ENCODE data around the gene DNAJB1. TPM values are rescaled to one million over a fixed set of nuclear protein-coding genes. Genes with fewer than 3 reads are reported as not detected.

DNAJB1 gene
- total and polyA plus RNA-seq, 2 of the 4 experiments (the other 2 are of a cell fraction), result 88.2 to 95.4 TPM

GRCh38 chr19:14510311-14511228 lies 7.6 kb downstream of the DNAJB1 start:
- Histone ChIP-seq H3K14ac (replicated peaks; ENCODE audit: low read depth, low read length) (peak overlapping the region; percentile 90), H3K27ac (ENCODE audit: insufficient read depth, low read length) (peak overlapping the region; percentile 55; the same call in 1 of the 2 replicates), H3K18ac (ENCODE audit: low read depth, low read length) (0 out of 2 replicates have a peak overlapping the region, but pooled peaks have one; percentile 19), H3K4me3 (ENCODE audit: insufficient read depth, low read depth, low read length) (no peak overlapping the region), H3K9me1 (ENCODE audit: insufficient read depth, low read length) (peaks cover 17% of the 10 kb centered on the region), H4K8ac (ENCODE audit: low read depth in 2 of 2, low read length in 2 of 2) (peak overlapping the region; percentile 30 to 84; a peak in 2 of 4 replicates), H3K56ac (ENCODE audit: extremely low read depth, insufficient read depth, low read length) (peak overlapping the region; percentile 71; the same call in 1 of the 2 replicates), H3K23ac (ENCODE audit: low read depth, low read length) (peak overlapping the region; percentile 68; the same call in 1 of the 2 replicates), H2BK20ac (ENCODE audit: low read depth, low read length) (peak overlapping the region; percentile 67), H2BK15ac (ENCODE audit: low read depth, low read length) (peak overlapping the region; percentile 69; the same call in 2 of the 3 replicates), H3K4me1 (ENCODE audit: control insufficient read depth, insufficient read depth, low read length) (peaks cover 17% of the 10 kb centered on the region), H3K9ac (ENCODE audit: low read depth, low read length) (no peak overlapping the region), H3K9me3 (ENCODE audit: control insufficient read depth, insufficient read depth, low read length) (no peaks in the 10 kb centered on the region), H4K20me1 (ENCODE audit: insufficient read depth, low read length) (peaks cover 22% of the 10 kb centered on the region), H3K79me1 (ENCODE audit: low read depth in 1 of 2, low read length in 2 of 2) (peaks cover 17 to 40% of the 10 kb centered on the region in 2 experiments), H3K4me2 (ENCODE audit: low read depth, low read length) (peak overlapping the region; percentile 58), H4K5ac (ENCODE audit: low read depth, low read length) (no peak overlapping the region), H2AK9ac (replicated peaks; ENCODE audit: low read depth, low read length, poor library complexity) (peak overlapping the region; percentile 93), H2AFZ (replicated peaks; ENCODE audit: low read length, poor library complexity) (peak overlapping the region; percentile 63), H2BK5ac (ENCODE audit: low read depth, low read length, poor library complexity, severe bottlenecking) (peak overlapping the region; percentile 59), H3K4ac (ENCODE audit: low read depth, low read length) (peak overlapping the region; percentile 95), H3K27me3 (ENCODE audit: control insufficient read depth, insufficient read depth, low read length) (no peaks in the 10 kb centered on the region), H3K36me3 (ENCODE audit: control insufficient read depth, insufficient read depth, low read length) (peaks cover 14% of the 10 kb centered on the region), H2AK5ac (ENCODE audit: low read depth, low read length) (peak overlapping the region; percentile 94; the same call in 1 of the 2 replicates), H4K91ac (ENCODE audit: insufficient read depth, low read depth, low read length) (peak overlapping the region; percentile 81), H2BK120ac (ENCODE audit: low read depth, low read length) (peak overlapping the region; percentile 78)
- TF ChIP-seq CEBPB (IDR thresholded peaks at IDR 0.05; ENCODE audit: low read depth, low read length) (peak; percentile 71), FOS (IDR thresholded peaks at IDR 0.05; ENCODE audit: low read depth, low read length) (peak; percentile 78), BHLHE40 (IDR thresholded peaks at IDR 0.05; ENCODE audit: low read depth, low read length) (peak; percentile 52), POLR2A (IDR thresholded peaks at IDR 0.05; ENCODE audit: low read depth, low read length) (no peak), NFE2L2 (IDR thresholded peaks at IDR 0.05; ENCODE audit: low read depth, low read length) (no peak), MAFK (IDR thresholded peaks at IDR 0.05; ENCODE audit: low read depth, low read length) (peak; percentile 81)
- 29% methylated on average over 5 of the region's 22 CpGs; no CpG with 5 or more reads in 1 of the 2 experiments for WGBS, 2 experiments (ENCODE audit: extremely low coverage in 2 of 2, insufficient read length in 1 of 2)
- dilution Hi-C loops (cut with HindIII; ENCODE audit: low sequenced_read_pairs, unreplicated experiment) (no loop called here), intact Hi-C loops (cut with micrococcal nuclease) (no loop called here), in situ Hi-C loops (cut with MboI; ENCODE audit: low sequenced_read_pairs) (no loop called here)
- DNase-seq (peak; percentile 86), ATAC-seq (ENCODE audit: low read depth) (peak; percentile 60)
- BruUV-seq (replicated peaks), result no TSS peak
- CTCF ChIA-PET, result no interaction called here
- POLR2A ChIA-PET (ENCODE audit: unreplicated experiment), result interaction anchor here (0.6 kb wide), 1 partner anchor 663 kb away, joined by 3 read pairs; no protein-coding TSS in a partner anchor

Measured in IMR-90 (cell line).